Hepatocyte (in vitro differentiated cells): ENCODE results near the gene RO60.

ENCODE experiments used
- CTCF ChIP-seq: fragments of 200-600 bp; sonication (generic); IDR thresholded peaks from 2 replicates; pipeline ENCODE4 v1.5.1; 2016; ENCODE audit warnings: antibody characterized with exemption, mild to moderate bottlenecking; ENCODE audit not compliant: poor library complexity
- EZH2phosphoT487 ChIP-seq: fragments of 200-600 bp; sonication (generic); IDR thresholded peaks from one replicate; pipeline ENCODE4 v1.6.1; 2018; ENCODE audit warnings: antibody characterized with exemption, mild to moderate bottlenecking, low read depth, moderate library complexity; ENCODE audit not compliant: unreplicated experiment, severe bottlenecking

- TF ChIP-seq CTCF (no peak), EZH2phosphoT487 (no peak)
These were observed 5.2 kb upstream of the RO60 start for GRCh38 chr1:193054169-193054675.
